HFFc6 (cell line): Measurements from ENCODE around the gene REPIN1. TPM values are rescaled to one million over a fixed set of nuclear protein-coding genes. Genes with fewer than 3 reads are reported as not detected.

Experiments
- DNase-seq: peaks from one replicate; pipeline ENCODE4 v3.0.0-alpha.2; 2018
- H3K27ac Mint-ChIP-seq: 2 replicates; pipeline ENCODE4 v1.8.0; 2020; ENCODE audit warnings: mild to moderate bottlenecking, mixed read lengths
- H3K27me3 Mint-ChIP-seq: 2 replicates; pipeline ENCODE4 v1.8.0; 2021; ENCODE audit warnings: mild to moderate bottlenecking, moderate library complexity, mixed read lengths; ENCODE audit not compliant: insufficient read depth
- H3K36me3 Mint-ChIP-seq: 2 replicates; pipeline ENCODE4 v1.8.0; 2021; ENCODE audit warnings: low read depth, mixed read lengths
- H3K4me1 Mint-ChIP-seq: 2 replicates; pipeline ENCODE4 v1.8.0; 2020; ENCODE audit warnings: low read depth, mixed read lengths
- H3K4me3 Mint-ChIP-seq: 2 replicates; pipeline ENCODE4 v1.8.0; 2020; ENCODE audit warnings: mild to moderate bottlenecking, moderate library complexity, mixed read lengths
- H3K9me3 Mint-ChIP-seq: 2 replicates; pipeline ENCODE4 v1.8.0; 2020; ENCODE audit warnings: mild to moderate bottlenecking, mixed read lengths
- CTCF ChIP-seq: fragments of 200-600 bp; sonication (generic); IDR thresholded peaks from 2 replicates; pipeline ENCODE4 v1.5.0; 2021; ENCODE audit warnings: antibody characterized with exemption, mild to moderate bottlenecking
- total RNA-seq, 6 experiments: library from RNA; stranded (reverse); fragmentation: NEBNext Ultra II Directional; extraction: Animal tissue kit (Norgen Biotek cat#: 25700); gene quantifications; 2 replicates in 1 of 6; 3 replicates in 5 of 6; pipeline ENCODE4 v1.2.3, GENCODE V29; 2021

The REPIN1 gene
- total RNA-seq, 6 experiments from 2014 or later = 68.8 to 78.3 (median 75.5) TPM

DNA sequence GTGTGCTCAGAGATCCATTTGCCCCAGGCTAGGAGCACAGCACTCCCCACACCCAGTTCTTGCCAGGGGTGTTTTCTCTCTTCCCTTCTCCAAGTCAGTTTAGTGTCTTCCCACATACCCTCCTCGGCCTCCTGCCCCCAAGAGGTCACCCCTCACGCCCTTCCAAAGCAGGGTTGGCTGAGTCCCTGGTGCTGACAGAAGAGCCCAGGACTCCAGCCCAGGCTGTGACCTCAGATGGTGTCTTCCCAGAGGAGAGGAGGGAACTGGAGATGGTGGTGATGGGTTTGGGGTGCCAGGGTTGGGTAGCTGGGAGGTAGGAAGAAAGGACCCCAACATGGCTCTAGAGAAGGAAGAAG, 30.3 kb downstream of the REPIN1 start:
- Mint-ChIP-seq H3K27ac (peak overlapping the region; percentile 70; the same call in 1 of the 2 replicates), H3K4me3 (no peak overlapping the region), H3K36me3 (no peaks in the 10 kb centered on the region), H3K9me3 (no peaks in the 10 kb centered on the region), H3K27me3 (peaks cover 2% of the 10 kb centered on the region; the same call in 1 of the 2 replicates), H3K4me1 (peaks cover 40% of the 10 kb centered on the region)
- TF ChIP-seq CTCF = no peak
- DNase-seq = no peak

DNA sequence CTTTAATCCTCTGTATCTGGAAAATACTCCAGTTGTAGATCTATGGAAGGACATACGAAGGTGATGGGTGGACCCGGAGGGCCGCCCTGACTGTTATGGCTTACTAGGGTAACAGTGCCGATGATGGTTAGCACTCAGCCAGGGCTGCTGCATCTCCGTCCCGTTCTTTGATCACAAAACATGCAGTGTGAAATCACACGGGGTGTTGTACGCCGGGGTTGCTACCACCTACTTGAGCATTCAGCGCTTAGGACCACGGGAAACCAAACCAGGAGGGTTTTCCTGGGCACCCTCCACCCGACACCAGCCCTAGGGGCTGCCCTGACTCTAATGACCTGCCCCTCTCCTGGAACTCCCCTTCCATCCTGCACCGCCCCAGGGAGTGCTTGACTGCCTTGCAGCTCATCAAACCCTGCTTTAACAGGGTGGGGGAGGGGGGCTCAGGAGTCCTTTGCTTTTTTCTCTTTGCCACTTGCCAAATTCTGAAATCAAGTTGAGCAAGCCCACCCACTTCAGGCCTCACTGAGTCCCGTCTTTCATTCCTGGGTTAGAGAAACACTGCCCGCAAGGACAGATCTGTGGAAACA, 30.9 kb downstream of the REPIN1 start:
- Mint-ChIP-seq H3K9me3 (no peaks in the 10 kb centered on the region), H3K4me1 (peaks cover 39% of the 10 kb centered on the region), H3K36me3 (no peaks in the 10 kb centered on the region), H3K27me3 (peaks cover 2% of the 10 kb centered on the region; the same call in 1 of the 2 replicates), H3K4me3 (peak overlapping the region; percentile 37), H3K27ac (peak overlapping the region; percentile 80)
- no peak for DNase-seq
- no peak for TF ChIP-seq CTCF

- H3K4me1 Mint-ChIP-seq = peaks cover 38% of the 10 kb centered on the region
- peak; percentile 62 for DNase-seq
- no peak for TF ChIP-seq CTCF
- H3K9me3 Mint-ChIP-seq = no peaks in the 10 kb centered on the region
- peaks cover 2% of the 10 kb centered on the region; the same call in 1 of the 2 replicates for H3K27me3 Mint-ChIP-seq
- H3K27ac Mint-ChIP-seq = peak overlapping the region; percentile 80
- no peaks in the 10 kb centered on the region for H3K36me3 Mint-ChIP-seq
- H3K4me3 Mint-ChIP-seq = peak overlapping the region; percentile 37
Observed at GRCh38 chr7:150400008-150400787, 31.6 kb downstream of the REPIN1 start.

DNA sequence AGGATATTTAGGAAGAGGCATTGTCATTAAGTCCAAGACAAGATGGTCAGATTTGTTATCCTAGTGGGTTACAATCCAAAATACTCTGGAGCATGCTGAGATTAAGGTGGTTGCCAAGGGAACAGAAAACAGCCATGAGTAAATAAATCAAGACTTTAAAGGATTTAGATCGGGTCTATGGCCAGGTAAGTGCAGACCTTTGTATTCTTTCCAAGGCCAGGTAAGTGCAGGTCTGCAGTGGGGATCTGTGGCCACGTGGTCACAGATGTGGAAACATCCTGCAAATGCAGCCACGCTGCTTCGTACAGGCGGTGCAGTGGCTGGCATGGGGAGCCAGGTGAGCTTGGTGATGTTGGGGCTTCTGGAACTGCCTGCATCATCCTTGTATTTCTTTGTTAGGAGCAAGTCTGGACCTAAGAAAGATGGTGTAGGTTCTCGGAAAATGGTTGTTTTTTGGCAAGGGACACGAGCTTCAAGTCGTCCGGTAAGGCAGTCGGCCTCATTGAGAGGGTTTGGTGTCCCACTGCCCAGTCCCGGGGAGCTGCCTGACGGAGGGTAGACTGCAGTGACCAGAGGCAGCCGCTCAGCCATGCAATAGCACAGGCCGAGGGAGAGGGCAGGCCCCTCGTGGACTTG, 32.3 kb downstream of the REPIN1 start:
- H3K27ac Mint-ChIP-seq = peak overlapping the region; percentile 80
- H3K27me3 Mint-ChIP-seq = peaks cover 2% of the 10 kb centered on the region; the same call in 1 of the 2 replicates
- no peaks in the 10 kb centered on the region for H3K9me3 Mint-ChIP-seq
- H3K36me3 Mint-ChIP-seq = no peaks in the 10 kb centered on the region
- TF ChIP-seq CTCF = no peak
- no peak for DNase-seq
- no peak overlapping the region for H3K4me3 Mint-ChIP-seq
- H3K4me1 Mint-ChIP-seq = peaks cover 44% of the 10 kb centered on the region

GRCh38 chr7:150401424-150401790, 32.8 kb downstream of the REPIN1 start:
- Mint-ChIP-seq H3K4me3 (no peak overlapping the region), H3K27ac (peak overlapping the region; percentile 30), H3K36me3 (no peaks in the 10 kb centered on the region), H3K27me3 (peaks cover 2% of the 10 kb centered on the region), H3K9me3 (no peaks in the 10 kb centered on the region), H3K4me1 (peaks cover 49% of the 10 kb centered on the region)
- TF ChIP-seq CTCF = no peak
- DNase-seq = no peak
